ENCODE measurements around the gene MARS1.

DNA sequence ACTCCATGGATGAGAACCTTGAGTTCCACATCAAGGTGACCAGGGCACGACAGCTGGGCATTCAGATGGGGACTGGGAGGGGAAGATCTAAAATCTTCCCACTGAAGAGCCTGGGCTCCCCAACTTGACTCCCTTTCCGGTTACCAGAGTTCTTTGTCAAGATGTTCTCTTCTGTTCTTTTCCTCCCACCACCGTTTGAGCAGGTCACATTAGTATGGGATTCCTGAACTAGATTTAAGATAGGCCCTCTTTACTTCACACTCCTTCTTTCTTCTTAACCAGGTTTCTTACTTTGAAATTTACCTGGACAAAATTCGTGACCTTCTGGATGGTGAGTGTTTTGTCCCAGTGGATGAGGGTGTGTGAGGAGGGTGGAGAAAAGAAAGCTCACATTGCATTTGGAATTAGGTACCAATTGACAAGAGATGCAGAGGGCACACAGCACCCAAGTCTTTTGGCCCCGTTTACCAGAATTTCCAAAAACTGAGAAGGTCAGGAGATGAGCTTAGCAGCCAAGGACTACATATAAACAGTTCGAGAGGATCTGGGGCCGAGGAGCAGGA, 76.4 kb downstream of the MARS1 start:
- TF ChIP-seq, protein P1, sequence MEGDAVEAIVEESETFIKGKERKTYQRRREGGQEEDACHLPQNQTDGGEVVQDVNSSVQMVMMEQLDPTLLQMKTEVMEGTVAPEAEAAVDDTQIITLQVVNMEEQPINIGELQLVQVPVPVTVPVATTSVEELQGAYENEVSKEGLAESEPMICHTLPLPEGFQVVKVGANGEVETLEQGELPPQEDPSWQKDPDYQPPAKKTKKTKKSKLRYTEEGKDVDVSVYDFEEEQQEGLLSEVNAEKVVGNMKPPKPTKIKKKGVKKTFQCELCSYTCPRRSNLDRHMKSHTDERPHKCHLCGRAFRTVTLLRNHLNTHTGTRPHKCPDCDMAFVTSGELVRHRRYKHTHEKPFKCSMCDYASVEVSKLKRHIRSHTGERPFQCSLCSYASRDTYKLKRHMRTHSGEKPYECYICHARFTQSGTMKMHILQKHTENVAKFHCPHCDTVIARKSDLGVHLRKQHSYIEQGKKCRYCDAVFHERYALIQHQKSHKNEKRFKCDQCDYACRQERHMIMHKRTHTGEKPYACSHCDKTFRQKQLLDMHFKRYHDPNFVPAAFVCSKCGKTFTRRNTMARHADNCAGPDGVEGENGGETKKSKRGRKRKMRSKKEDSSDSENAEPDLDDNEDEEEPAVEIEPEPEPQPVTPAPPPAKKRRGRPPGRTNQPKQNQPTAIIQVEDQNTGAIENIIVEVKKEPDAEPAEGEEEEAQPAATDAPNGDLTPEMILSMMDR (IDR thresholded peaks at IDR 0.05 in 4 of 5, conservative IDR thresholded peaks at IDR 0.05 in 1 of 5): no peak
- TF ChIP-seq POLR2A (IDR thresholded peaks at IDR 0.05): no peak

Data from gastrocnemius medialis (tissue), 4 donors.